ENCODE data around the gene C1QTNF6. TPM values are rescaled to one million over a fixed set of nuclear protein-coding genes. Genes with fewer than 3 reads are reported as not detected.

The C1QTNF6 gene
- total RNA-seq, 1 donor from 2014 or later, result 1.3 TPM

DNA sequence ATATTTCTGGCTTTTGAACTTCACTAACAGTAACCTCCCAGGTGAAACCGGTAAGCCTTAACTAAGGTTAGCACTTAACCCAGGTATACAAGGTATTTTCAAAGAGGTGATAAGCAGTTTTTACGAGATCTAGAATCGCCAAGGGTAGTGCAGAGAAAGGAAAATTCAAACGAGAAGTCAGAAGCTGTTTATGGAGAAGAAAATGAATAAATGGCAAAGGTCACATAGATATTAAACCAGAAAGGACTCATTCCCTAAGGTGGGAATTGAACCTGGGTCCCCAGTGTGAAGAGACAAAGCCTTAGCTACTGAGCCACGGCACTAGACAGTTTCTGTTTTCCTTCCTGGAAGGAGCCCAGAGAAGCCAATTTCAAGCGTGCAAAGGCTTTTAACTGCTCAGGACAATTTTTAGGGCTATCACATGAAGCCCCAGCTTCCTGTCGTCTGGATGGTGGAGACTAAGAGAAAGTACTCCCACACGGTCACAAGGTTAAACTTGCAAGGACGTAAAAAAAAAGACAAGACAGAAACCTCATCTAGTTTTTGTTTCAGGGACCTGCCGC, 5.7 kb upstream of the C1QTNF6 start:
- DNase-seq (ENCODE audit: low spot score), result no peak

DNA sequence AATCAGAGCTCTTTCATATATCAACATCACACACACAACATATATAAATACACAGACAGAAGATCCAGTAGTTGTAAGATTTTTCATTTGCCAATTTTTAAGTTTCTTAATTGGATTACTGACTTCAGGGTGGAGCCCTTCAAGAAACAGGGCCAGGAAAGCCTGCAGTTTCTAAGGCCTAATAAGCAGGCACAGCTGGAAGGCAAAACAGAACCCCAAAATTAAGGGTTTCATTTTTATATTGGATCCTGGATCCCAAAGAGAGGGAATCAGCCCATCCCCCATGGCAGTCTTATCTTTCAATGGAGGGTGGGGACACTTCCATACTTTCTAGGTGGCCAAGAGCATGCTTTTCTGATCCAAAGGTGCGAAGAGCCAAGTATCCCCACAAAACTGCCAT, 4.7 kb upstream of the C1QTNF6 start:
- DNase-seq (ENCODE audit: low spot score), result no peak

DNA sequence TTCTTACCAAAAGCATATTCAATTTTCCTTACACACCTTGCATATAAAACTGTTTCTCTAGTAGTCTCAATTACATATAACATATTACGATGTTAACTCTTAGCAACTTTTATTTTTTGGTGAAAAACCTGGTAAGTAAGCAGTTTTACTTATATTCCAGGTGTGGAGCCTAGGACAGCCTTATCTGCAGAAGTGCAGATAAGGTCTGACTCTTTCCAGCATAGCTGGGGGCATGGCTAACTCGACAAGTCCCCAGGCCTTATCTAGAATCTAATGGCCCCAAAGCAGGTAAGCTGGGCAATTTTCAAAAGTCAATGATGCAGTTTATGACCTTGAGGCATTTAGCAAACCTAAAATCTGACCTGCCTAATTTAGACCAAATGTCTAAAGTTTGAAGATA, 4.2 kb upstream of the C1QTNF6 start:
- DNase-seq (ENCODE audit: low spot score), result no peak

DNA sequence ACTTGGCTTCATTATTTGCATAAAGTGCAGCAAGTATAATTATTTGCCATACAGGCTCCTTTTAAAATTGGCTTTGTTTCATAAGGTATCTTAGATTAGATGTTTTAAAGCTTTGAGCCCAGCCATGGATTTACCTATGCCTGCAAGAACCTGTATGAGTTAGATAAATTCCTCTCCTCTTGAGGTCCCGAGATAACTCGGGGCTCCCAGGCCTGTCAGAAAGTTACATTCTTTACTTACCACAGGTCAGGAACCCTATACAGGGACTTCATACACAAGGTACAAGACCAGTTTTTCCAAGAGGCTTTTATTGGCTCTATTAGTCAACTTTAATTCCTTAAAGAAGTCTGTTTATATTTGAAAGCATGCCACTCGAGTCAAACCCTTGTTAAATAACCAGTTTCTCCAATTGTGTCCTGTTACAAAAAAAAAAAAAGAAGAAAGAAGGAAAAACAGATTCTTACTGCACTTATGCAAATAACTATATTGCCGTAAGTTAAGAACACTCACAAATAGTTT, 2.3 kb upstream of the C1QTNF6 start:
- DNase-seq (ENCODE audit: low spot score), result no peak

DNA sequence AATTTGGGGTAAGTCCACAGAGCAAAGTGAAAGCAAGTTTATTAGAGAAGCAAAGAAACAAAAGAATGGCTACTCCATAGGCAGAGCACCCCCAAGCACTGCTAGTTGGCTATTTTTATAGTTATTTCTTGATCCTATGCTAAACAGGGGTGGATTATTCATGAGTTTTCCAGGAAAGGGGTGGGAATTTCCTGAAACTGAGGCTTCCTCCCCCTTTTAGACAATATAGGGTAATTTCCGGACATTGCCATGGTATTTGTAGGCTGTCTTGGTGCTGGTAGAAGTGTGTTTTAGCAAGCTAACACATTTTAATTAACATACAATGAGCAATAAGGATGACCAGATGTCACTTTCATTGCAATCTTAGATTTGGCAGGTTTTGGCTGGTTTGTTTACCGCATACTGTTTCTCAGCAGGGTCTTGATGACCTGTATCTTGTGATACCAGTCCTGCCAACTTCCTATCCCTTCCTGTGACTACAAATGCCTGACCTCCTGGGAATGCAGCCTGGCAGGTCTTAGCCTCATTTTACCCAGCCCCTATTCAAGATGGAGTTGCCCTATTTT, 937 bp upstream of the C1QTNF6 start:
- DNase-seq (ENCODE audit: low spot score), result no peak

DNA sequence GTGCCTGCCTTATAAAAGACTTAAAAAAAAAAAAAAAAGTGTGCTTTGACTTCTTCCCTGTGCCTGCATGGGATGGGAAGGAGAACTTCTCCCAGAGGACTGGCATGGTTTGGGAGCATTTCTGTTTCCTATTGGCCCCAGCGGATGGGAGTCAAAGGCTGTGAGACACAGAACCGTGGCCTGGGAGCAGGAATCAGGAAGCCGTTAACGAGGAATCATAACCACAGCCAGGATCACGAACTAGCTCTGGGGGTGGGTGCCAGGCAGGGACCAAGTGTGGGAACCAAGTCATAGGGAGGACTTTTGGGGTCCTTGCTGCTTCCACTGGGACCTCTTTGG, 526 bp downstream of the C1QTNF6 start:
- no peak for DNase-seq (ENCODE audit: low spot score)

DNA sequence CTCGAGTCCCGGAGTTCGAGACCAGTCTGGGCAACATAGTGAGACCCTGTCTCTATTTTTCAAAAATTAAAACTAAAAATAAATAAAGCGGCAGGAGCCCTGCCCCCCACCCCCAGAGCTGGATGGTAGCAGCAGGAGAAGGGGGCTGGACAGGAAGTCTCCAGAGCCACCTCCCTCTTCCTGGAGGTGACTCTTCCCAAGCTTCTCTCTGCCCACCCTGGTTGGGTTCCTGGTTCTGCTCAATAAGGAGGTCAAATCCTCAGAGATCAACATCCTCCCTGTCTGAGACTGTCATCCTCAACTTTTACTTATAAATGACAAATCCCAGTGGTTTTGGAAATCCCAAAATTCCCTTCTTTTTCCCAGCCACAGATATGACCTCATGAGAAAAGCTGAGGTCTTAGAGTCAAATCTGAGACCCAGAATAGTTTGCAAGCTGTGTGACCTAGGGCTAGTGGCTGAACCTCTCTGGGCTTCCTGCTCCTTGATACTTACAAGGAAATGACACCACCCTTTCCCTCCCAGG, 987 bp downstream of the C1QTNF6 start:
- no peak for DNase-seq (ENCODE audit: low spot score)

DNA sequence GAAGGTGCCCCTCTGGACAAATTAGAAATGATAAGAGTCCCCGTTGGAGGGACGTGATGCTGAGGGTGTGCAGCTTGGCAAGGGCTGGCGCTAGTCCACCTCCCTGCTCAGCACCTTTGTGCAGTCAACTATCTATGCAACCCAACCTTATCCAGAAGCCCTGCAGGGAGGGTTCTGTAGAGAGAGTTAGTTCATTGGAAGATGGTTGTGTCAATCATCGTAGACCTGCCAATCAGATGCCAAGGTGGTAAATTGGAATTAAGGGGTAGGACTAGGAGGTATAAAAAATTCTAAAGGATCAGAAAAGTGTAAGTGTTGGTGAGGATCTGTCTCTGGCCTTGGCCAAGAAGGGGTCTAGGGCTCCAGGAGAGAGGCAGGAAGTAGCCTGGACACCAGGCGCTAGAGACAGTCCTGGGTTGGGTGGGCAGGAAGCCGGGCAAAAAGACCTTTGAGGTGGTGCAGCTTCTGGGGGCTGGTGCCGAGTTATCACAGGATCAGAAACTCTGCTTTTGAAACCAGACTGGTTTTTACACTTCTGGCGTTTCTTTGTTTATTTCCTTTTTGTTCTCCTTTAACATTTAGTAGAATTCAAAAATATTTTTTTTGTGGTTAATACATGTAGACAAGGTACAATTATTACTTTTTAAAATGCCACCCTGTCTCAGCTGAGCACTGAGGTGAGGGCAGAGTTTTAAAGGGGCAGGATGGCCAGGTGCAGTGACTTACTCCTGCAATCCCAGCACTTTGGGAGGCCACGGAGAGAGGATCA, 1.6 kb downstream of the C1QTNF6 start:
- no peak for DNase-seq (ENCODE audit: low spot score)

DNA sequence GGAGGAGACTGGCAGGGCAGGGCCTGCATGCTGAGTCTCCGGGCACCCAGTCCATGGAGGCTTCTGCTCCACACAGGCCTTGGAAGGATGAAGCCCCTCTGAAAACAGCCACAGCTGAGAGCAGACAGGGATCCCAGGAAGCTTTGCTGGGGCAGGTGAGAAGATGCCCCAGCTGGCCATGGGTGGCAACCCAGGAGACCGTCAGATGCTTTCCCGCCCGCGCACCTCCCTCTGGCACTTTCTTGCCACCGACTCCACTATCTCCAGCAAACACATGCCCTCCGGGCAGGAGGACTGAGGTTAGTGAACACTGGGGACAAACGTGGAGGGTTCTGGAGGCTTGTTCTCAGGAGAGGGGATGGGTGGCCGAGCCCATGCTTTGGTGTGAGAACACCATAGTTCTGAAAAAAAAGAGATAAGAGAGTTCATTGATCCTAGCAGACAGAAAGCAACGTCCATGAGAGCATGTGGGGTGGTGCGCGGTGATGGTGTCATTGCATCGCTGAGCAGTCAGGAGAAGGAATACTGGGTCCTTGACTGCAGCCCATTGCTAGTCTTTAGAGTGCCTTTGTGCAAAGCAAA, 2.3 kb downstream of the C1QTNF6 start:
- DNase-seq (ENCODE audit: low spot score), result no peak

DNA sequence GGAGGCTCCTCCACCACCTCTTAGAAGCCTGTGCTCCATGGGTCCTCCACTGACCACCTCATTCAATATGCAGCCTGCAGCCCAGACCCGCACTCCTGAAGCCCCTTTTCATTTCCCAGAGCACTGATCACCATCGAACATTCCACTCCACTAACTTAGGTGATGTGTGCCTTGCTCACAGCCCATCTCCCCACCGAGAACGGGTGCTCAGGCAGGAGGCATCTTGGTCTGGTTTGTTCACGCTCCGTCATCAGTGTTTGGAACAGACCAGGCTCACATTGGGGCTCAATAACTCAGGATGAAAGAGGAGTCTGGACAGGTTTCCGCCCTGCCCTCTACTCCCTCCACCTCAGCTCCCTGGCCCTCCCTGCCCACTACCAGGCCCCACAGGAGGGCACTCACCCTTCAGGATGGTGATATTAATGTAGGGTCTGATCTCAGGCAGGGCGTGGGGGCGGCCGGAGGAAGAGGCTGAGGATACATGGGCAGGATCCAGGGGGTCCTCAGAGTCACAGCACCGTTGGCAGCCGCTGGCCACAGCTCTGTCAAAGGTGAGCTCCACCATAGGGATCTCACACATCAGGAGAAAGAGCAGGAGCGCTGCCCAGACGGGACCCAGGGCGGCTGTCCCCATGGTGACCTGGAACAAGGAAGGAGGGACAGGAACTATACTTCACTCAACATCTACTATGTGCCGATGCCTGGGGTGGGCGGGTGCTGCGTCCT, 3.1 kb downstream of the C1QTNF6 start:
- no peak for DNase-seq (ENCODE audit: low spot score)

DNA sequence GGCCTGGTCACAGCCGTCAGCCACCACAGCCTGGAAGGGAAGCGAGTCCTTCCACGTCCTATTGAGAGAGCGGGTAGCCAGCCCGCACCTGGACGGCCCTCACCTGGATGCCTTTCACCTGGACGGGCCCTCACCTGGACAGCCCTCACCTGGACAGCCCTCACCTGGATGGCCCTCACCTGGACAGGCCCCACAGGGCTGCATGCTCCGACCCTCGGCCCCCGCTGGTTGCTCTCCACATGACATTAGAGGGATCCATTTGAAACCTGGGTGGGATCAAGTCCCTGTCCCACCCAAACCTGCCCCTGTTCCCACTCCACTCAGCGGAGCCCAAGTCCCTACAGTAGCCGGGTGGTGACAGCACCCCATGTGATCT, 3.7 kb downstream of the C1QTNF6 start:
- DNase-seq (ENCODE audit: low spot score), result no peak

DNA sequence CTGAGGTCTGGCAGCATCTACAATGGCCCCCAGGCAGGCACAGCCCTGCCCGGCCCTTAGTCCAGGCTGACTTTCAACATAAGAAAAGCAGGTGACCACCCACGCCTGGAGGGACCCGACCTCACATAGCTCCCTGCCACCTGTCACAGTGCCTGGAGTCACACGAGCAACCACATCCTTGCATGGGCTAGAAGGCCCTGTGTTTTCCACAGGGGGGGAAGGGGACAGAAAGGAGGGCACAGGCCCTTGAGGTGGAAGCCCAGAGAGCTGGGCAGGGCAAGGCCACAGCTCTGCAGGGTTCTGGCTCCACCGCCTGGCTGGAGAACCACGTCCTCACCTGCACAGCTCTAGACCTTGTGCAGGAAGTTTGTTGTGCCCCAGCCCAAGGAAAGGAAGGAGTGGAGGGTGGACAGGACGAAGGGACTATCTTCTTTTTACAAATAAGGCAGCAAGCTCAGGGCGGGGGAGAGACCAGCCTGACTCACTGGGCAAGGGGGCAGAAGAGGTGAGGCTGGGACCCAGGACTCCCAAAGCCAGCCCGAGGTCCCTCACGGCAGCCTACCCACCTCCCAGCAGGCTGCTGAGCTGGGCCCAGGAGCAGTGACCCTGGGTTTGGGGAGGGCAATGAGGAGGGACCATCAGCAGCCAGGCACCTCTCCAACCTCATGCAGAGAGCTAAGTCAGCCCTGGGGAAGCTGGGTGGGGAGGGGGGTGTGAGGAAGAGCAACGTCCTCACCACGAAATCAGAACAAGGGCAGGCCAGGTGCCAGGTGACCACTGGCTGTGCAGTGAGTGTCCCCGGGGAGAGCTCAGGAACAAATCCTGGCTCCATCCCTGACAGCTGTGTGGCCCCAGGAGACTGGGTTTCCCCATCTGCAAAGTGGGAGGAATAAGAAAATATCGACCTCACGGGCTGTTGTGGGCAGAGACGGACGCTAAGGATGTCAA, 4.3 kb downstream of the C1QTNF6 start:
- DNase-seq (ENCODE audit: low spot score), result no peak

DNA sequence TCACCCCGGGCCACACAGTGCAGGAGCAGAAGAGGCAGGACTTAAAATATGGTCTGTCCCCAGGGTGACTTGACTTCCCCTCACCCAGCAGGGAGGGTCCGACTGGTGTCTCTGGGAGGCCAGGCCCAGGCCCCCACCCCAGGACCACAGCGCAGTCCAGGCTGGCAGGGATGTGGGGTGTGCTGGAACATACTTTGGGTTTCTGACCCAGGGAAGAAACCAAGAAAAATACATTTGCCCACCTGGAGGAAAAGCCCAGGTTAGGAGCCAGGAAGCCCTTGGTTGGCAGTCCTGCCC, 5.2 kb downstream of the C1QTNF6 start:
- no peak for DNase-seq (ENCODE audit: low spot score)

DNA sequence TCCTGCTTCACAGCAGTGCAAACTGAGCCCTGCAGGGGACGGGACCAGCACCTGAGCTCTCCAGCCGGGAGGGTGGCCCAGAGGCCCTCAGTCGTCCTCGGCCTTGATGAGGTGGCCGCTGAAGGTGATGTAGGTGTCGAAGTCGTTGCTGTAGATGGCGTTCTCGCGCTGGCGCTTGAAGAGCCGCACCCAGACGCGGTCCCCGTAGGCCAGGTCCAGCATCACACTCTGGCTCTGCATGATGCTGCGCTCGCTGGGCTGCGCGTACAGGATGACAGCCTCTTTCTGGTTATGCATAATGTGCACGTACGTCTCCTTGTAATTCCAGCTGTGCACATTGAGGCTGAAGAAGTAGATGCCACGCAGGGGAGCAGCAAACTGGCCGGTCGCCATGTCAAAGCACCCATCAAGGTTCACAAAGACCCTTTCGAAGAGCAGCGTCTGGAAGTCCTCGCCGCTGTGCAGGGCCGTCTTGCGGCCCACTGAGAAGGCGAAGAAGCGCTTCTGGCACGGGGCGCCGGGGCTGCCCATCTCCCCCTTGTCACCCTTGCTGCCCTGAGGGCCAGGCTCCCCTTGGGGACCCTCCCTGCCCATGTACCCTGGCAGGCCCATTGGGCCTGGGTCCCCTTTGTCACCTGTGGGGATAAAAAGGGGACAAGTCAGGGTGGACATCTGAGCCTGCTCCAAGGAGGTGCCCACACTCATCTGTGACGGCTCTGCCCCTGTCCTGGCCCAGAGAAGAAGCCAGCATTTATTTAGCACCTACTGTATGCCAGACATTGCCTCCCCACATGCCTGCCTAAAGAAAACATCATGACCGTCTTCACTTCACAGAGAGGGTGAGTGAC, 5.7 kb downstream of the C1QTNF6 start:
- no peak for DNase-seq (ENCODE audit: low spot score)

DNA sequence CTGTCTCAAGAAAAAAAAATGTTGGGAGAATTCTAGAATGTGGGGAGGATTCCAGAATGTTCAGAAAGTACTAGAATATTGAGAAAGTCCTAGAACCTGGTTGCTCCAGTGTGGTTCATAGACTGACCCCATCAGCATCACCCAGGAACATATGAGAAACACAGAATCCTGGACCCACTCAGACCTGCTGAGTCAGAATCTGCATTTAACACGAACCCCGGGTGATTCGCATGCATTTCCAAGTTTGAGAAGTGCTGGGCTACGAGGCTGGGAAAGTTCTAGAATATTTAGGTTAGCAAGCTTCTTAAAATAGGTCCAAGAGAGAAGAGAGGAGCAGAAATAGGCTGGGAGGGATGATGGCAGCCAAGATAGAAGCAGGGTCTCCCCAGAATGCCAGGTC, 6.4 kb downstream of the C1QTNF6 start:
- DNase-seq (ENCODE audit: low spot score), result no peak

DNA sequence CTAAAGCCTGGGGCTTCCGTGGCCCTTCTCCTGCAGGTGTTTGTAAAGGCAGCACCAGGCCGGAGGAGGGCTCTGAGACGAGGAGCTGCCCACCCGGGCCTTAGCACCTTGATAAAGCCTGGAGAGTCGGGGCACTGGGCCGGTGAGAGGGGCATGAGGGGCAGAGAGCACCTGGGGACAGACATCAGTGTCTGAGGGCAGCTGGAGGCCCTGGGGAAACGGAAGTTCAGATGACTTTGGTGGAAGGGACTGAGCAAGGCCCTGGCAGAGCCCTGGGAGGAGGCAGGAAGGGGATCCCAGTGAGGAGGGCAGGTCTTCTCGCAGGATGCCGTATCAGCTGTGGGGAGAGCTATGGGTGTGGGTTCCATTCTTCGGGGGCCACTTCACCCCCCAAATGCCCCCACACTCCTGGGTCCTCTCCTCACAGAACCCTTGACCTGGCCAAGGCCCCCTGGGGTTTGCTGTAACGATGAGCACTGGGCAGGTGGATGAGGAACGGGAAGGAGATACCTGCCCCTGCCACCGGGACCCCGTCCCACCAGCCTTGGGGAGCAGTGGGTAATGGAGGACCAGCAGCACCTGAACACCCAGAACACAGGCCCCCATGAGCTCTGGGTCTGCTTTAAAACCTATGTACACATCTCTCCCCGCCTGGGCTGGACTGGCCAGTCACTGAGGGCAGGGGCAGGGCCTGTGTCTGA, 7.4 kb downstream of the C1QTNF6 start:
- no peak for DNase-seq (ENCODE audit: low spot score)

DNA sequence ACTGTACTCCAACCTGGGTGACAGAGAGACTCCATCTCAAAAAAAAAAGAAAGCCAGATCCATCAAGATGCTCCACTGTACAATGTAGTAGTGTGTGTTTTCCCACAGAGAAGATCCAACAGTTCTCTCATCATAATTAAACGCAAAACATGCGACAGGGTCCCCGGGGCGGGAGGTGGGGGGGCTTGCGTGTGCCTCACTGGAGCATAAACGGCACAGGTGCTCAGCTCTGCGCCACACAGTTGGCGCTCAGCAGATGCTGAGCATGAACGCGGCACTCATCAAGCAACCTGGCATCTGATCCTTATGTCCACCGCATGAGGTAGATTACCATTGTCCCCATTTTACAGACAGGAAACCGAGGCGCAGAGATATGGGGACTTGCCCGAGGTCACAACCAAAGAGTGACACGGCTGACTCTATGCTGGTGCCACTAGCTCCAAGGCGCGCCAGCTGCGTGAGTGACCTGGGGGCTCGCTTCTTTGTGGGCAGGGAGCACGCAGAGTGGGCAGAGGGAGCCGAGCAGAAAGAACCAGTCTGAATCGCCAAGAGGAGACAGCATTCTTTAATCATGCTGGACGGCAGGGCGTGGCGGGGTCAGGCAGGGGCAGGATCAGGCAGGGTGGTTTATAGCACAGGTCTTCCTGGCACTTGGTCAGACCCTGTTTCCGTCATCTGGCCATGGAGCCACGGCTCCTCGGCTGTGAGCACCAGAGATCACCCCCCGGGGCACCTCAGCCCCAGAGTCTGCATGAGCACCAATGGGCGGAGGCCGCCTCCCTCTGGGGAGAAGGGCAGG, 8.2 kb downstream of the C1QTNF6 start:
- no peak for DNase-seq (ENCODE audit: low spot score)

DNA sequence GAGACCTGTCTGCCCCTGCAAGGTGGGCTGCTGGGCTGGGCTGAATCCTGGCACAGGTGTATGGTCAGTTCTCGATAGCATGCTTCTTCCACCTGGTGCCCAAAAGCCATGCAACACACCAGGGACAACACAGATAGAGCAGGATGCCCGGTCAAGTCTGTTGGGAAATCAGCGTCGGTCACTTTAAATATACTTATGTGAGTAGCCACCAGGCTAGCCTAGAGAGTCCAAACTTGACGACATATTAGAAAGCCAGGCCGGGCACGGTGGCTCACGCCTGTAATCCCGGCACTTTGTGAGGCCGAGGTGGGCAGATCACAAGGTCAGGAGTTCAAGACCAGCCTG, 8.9 kb downstream of the C1QTNF6 start:
- DNase-seq (ENCODE audit: low spot score), result no peak
